HG03571 (cell line): ENCODE measurements around the gene KRTAP10-6.
"Not testable (repeated sequence)": the region's sequence is repeated elsewhere in the genome, so short reads cannot be mapped to it uniquely, and the experiment has no call there.

Experiments used
- ATAC-seq: cut with Tn5 transposase; IDR thresholded peaks from one replicate; pipeline ENCODE4 v1.9.1; 2021; ENCODE audit not compliant: unreplicated experiment

KRTAP10-6 gene

DNA sequence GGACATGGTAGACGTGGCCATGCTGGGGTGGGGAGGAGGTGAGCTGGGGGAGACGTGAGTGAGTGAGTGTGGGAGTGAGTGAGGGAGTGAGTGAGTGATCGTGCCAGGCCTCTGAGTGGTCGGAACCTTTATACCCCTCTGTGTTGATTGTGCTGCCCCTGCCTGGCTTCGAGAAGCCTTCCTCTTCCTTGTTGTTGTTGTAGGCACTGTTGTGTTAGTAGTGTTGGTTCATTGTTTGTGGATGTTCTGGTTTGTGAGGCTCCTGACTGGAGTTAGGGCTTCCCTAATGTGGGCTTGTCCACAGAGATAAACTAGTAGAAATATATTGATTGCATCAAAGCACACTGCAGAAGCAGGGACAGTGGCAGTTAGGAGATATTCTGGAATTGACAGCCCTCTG is 33.6 kb downstream of the KRTAP10-6 start, which contains the start of gene KRTAP10-3:
Gene KRTAP10-3, minus strand, starts transcription at position 101 of the 400 bp plus-strand sequence. Its CDS starts 80 bp downstream, at position 21.
- ATAC-seq: no peak

DNA sequence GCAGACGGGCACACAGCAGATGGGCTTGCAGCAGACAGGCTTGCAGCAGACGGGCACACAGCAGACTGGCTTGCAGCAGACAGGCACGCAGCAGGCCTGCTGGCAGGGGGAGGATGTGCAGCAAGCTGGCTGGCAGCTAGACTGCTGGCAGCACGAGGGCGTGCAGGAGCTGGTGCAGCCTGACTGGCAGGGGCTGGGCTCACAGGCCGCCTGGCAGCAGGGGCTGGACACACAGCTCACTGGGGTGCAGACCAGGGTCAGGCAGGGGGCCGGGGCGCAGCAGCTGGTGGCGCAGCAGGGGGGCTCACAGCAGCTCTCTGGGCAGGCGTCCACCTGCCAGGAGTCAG is 34.0 kb downstream of the KRTAP10-6 start:
- ATAC-seq: not testable (repeated sequence)

DNA sequence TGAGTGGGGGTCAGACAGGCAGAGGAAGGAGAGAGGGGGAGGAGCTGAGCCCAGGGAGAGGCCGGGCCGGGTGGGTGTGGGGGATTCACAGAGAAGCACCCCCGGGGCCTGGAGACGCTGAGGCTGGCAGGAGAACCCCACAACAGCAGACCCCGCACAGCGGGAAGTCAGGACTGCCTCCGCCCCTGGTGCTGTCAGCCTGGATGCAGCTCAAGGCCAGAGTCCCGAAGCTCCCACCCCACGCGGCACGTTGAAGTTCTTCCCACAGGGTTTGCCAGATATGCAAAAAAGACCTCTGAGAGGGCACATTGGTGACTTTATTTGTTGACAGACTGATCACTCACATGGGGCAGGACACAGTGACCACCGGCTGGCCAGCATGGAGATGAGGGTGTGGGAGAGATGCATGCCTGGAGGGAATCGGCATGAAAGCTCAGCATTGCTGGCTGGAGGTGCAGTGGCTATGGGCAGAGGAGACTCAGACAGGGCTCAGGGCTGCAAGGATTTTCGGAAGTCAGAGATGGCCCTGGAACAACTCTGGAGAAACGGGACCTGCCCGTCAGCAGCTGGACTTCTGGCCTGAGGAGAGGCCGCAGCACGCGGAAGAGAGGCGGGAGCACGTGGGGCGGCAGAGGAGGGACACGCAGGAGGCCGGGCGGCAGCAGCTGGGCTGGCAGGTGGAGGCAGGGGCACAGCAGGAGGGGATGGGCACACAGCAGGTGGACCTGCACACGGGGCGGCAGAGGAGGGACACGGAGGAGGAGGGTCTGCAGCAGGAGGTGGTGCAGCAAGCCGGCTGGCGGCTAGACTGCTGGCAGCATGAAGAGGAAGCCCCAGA is 34.6 kb downstream of the KRTAP10-6 start:
- ATAC-seq: no peak

DNA sequence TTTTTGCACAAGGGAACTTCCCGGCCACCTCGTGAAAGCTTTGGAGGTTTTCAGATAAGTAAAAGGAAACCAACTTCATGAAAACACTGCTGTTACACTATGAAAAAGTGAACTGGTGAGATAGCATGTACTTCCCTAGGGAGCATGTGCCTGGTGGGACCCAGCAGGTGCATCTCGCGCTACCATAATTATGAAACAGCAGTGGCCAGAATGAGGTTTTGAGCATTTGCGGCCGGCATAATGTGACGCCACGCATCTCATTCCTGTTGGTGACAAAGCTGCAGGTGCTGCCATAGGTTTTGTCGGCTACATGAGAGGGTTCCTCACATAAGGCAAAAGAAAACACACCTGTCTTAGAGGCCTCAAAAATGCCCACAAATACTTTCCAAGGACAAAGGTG is 35.4 kb downstream of the KRTAP10-6 start:
- no peak for ATAC-seq

DNA sequence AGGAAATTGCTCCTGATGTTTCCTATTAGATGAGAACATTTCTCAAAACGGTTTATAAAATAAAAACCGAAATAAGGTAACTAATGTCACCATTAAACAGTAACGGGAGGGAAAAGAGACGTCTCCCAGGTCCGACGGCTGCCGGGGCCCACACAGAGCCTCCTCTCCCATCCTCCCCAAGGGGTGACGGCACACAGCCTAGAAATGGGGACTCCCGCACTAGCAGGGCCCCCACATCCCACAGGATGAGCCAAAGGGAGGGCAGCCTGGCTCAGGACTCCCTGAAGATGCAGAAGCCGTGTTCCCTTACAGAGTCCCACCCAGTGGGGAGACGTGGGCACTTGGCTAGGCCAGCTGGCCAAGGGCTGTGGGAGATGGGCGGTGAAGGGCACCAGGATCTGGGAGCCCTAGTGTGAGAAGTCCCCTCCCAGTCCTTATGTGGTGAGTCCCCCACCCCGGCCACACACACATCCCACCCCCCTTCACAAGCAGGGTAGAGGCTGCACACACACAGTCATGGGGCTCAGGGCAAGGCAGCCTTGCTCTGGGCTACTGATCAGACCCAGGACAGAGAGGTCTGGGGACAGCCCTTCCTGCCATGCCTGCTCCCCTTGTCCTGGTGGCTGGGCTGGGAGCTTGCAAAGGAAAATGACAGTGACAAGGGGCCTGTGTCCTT is 37.0 kb downstream of the KRTAP10-6 start:
- no peak for ATAC-seq

DNA sequence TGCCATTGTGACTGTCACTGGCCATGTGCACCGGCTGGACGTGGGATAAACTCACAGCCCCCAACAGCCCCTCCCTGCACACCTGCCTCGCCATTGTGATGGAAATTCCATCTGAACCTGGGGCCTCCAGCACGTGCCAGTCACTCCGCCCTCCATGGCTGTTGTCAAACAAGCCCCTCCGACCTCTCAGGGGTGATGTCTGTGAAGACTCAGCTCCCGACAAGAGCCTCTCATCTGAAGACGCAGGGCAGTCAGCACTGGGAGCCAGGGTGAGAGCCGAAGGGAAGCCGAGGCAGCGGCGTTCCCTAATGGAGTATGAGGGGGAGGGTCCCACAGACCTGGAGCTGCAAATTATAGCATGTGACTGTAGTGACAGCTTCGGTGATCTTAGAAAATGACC is 39.6 kb downstream of the KRTAP10-6 start:
- ATAC-seq: no peak

DNA sequence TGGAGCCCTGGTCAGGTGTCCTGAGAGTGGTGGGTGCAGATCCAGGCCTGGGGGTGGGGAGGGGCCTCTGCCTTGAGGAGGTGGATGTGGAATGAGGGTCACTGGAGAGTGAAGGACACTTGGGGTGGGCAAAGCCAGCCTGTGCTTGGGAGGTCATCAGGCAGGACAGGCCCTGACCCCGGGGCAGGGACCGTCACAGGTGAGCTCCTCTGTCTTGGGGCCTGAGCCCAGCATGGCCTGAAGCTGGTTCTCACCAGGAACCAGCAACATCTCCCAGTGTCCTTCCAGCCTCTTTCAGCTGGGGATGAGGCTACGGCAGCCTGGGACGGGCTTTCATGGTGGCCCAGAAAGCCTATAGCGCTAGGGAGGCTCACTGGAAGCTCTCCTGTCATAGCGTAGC is 40.2 kb downstream of the KRTAP10-6 start:
- ATAC-seq: no peak

DNA sequence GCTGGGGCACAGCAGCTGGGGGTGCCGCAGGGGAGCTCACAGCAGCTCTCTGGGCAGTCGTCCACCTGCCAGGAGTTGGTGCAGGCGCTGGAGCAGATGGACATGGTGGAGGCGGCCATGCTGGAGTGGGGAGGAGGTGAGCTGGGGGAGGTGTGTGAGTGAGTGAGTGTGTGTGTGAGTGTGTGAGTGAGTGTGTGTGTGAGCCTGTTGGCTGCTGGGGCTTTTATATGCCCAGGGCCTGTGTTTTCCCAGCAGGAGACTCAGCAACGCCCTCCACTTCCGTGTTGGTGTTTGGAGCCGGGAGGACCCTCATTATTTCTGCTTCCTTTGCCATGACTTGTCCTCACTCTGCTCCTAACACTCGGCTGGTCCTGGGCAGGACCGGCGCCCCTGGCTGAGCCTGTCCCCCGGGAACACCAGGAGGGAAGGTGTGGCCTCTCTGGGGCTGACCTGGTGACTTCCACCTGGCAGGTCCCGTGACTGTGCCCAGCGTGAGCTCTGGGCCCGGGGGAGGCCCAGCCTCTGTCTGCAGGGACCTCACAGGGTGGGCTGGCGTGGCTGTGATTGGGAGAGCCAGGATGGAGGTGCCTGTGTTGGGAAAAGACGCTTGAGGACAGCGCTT is 40.9 kb downstream of the KRTAP10-6 start, which contains the start of gene KRTAP10-2:
Gene KRTAP10-2, minus strand, starts transcription at position 166 of the 622 bp plus-strand sequence. Its CDS starts 47 bp downstream, at position 119.
- ATAC-seq: no peak

DNA sequence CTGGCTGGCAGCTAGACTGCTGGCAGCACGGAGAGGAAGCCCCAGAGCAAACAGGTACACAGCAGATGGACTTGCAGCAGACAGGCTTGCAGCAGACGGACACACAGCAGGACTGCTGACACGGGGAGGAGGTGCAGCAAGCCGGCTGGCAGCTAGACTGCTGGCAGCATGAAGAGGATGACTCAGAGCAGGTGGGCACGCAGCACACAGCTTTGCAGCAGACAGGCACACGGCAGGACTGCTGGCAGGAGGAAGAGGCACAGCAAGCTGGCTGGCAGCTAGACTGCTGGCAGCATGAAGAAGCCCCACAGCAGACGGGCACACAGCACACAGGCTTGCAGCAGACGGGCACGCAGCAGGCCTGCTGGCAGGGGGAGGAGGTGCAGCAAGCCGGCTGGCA is 41.5 kb downstream of the KRTAP10-6 start:
- no peak for ATAC-seq

DNA sequence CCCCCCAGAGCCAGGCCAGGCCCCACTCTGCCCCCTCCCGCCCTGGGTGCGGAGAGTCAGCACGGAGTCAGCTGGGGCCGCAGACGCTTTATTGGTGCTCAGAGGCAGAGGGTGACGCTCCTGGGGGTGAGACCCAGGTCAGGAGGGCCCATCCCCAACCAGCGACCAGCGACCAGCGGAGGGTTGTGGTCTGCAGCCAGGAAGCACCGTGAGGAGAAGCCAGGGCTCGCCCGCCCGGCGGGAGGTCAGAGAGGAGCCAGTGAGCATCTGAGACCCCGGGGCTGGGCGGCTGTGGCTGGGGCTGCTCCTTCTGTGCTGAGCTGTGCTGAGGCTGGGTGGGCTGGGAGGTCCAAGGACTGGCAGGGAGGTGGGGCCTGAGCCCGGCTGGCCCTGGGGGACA is 42.0 kb downstream of the KRTAP10-6 start:
- not testable (repeated sequence) for ATAC-seq

DNA sequence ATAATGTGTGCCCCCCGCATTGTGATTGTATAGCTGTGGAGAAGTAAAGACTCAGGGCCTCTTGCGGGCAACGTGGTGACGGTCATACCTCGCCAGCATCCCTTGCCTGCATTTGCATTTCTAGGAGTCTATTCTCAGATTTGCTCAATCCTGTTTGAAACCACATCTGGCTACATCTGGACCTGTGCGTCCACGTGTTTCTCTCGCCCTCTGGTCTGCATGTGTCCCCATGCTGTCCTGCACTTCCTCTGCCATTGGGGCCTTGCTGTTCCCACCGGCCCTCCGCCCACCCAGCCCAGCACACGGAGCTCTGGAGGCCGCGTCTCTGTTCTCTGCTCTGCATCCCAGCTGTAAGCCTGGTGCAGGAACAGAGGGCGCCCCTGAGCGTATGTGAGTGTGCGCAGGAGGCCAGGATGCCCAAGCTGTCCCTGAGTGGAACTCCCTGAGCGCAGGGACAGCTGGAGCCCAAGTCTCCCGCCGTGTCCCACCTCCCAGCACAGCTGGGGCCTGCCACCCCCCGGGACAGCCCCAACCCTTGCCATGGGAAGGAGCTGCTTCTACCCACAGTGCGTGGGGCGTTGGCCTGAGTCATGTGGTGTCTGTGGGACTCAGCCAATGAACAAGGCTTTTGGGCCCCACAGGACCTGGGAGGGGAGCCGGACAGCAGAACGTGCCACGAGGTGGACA is 42.6 kb downstream of the KRTAP10-6 start:
- ATAC-seq: no peak

DNA sequence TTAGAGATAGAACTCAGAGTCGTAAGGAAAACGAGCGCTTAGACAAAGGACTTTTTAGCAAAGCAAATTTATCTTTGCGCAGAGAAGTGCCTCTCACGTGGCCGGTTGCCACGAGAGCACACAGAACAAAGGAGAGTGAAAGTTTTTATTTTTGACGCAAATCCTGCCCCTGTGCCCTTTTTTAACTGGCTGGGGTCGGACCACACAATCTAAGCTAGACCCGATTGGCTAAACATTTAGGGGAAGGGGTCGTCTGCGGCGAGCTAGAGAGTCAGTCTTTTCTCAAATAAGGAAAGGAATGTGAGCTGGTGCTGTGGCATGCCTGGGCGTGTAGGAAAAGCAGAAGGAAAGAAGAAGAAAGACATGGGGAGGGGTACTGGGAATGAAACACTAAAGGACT is 43.4 kb downstream of the KRTAP10-6 start:
- no peak for ATAC-seq

DNA sequence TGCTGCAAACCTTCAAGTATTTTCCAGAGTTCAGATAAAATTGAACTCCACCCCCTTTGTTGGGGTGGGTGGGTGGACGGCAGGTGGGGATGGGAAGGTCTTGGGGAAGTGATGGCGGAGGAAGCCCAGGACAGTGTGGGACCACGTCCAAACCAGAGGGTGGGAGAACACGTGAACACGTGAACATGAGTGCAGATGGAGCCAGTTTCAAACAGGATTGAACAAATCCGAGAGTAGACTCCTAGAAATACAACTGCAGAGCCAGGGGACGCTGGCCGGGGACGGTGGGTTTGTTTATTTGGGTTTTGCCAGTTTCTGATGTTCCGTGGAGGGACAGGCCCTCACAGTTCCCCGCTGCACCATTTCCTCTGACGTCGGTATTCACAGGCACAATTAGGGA is 43.9 kb downstream of the KRTAP10-6 start:
- ATAC-seq: no peak

DNA sequence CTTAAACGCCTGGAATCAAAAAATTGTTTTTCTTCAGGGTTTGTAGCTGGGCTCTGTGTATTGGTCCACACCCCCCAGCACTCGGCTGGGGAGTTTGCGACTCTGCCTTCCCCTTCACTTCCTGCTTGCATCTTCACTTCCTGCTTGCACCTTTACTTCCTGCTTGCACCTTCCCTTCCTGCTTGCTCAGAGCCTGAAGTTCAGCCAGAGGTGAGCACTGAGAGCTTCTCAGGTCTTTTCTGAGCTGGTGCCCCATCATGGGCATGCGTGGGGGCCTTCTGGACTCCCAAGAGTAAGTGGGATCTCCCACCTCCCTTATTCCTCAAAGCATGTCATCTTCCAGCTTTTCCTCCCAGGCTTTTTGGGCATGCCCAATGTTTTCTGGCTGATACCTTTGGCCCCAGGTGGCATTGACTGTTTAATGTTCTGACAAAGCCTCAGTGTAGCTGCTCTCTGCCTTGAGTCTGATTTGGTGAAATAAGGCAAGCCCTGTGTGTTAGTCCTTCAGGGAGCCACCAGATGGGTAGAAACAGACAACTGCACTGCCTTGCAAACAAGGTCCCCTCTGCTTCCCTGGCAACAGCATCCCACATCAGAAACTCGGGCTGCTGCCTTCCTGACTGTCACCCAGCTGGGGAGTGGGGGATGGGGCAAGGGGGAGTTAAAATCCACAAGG is 44.5 kb downstream of the KRTAP10-6 start:
- no peak for ATAC-seq

DNA sequence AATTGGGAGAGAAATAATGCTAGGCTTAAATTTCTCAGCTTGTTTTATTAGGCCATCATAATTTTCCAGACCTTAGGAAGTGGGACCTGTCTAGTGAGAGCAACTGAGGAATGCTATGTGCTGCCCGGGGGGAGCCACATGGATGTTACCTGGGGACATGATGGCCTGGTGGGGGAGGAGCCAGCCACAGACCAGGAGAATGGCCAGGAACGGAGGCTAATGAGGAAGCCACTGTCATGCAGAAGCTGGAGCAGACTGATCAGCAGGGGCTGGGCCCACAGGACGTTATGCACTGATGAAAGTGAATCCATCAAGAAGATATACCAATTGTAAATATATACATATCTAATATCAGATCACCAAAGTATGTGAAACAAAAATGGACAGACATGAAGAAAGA is 47.7 kb downstream of the KRTAP10-6 start:
- no peak for ATAC-seq

DNA sequence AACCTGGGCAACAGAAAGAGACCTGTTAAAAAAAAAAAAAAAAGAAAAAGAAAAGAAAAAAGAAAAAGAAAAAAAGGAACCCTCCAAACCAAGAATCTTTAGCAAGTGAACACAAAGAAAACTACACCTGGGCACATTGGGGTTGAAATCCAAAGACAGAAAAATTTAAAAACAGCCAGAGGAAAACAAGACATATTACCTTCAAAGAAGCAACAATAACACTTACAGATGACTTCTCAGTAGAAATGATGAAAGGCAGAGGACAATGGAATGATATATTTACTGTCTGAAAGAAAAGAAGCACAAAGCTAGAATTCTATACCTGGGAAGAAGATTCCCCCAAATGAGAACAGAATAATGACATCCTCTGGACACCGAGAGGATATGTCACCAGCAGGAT is 49.6 kb downstream of the KRTAP10-6 start:
- ATAC-seq: no peak
